HG03558 (cell line): ENCODE results near the gene FOXJ3.

Source experiments
- ATAC-seq: cut with Tn5 transposase; IDR thresholded peaks from one replicate; pipeline ENCODE4 v1.9.1; 2021; ENCODE audit warnings: moderate number of reproducible peaks; ENCODE audit not compliant: unreplicated experiment; ENCODE audit errors: extremely low read depth

FOXJ3 gene

GRCh38 chr1:42335050-42335808, at the start of gene FOXJ3:
TSS of gene FOXJ3 (minus strand) at chr1:42335235. CDS start at chr1:42311093, 24,142 bp downstream.
- ATAC-seq, result no peak

DNA sequence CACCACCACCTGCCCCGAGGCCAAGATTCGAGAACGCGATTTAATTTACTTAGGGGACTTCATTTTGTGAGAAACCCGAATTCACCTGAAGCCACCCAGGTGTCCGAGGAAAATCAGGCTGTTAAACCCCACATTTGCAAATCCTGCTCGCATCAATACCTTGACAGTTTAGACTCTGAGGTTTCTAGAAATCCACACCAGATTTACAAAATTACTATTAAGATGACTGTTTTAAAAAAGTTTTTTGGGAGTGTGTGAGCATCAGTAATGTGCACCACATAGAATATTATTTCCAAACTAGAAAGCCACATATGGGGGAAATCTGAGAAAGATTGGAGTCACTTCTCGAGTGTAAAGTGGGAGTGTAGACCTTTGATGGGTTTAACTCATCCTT, 46.2 kb upstream of the FOXJ3 start:
- ATAC-seq, result no peak

- ATAC-seq, result peak; percentile 62
These were observed 45.7 kb upstream of the FOXJ3 start, which contains the start of gene RIMKLA for GRCh38 chr1:42380586-42381279. TSS of gene RIMKLA (plus strand) at chr1:42380792. CDS start at chr1:42380935, 143 bp downstream.

- peak; percentile 22 for ATAC-seq
These were observed 45.0 kb upstream of the FOXJ3 start for GRCh38 chr1:42379794-42380585.

GRCh38 chr1:42372796-42373195, 37.8 kb upstream of the FOXJ3 start:
- ATAC-seq, result no peak

- no peak for ATAC-seq
These were observed 36.0 kb upstream of the FOXJ3 start for GRCh38 chr1:42370876-42371549.

DNA sequence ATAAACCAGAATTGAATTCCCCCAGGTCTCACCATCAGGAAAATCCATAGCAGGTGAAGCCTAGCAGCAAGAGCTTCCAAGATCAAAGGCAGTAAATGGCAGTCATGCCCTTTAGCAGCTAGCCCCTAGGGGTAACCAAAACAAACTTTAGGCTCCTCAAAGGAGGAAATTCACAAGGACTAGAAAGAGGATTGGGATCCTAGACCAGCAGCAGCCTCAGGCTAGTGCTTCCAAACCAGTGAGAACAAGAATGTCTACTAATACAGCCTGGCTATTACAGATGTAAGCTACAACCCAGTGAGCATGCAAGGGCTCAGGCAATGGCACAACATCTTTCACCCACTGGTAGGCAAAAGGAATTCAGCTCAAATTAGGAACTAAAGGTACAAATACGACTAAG, 34.4 kb upstream of the FOXJ3 start:
- no peak for ATAC-seq

DNA sequence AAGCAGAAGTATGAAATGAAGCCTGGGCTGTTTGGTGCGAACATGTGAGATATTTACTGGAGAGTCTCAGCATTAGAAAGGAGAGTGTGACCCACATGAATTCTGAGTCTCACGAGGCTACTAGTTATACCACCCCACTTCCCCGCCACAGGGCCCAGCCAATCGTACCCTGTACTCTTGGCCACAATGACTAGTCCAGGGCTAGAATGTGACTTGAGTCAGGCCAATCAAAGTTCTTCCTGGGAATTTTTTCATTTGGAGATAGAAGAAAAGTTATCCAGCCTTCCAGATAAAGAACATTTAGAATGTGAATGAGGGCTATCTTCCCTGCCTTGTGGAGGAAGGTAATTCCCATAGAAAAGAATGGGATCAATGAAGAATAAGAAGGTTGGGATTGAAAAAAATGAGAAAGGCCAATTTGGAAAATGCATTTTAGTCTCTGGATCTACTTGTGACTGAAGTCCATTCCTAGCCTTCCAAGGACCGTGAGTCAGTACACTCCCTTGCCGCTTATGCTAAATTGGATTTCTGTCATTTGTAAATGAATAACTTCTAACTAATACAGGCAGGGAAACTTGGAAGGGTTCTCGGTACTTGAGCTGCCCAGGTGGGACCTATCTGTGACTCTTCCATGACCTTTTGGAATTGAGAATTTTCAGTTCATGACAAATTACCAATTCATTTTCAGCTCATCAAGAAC, 33.2 kb upstream of the FOXJ3 start:
- ATAC-seq, result no peak

DNA sequence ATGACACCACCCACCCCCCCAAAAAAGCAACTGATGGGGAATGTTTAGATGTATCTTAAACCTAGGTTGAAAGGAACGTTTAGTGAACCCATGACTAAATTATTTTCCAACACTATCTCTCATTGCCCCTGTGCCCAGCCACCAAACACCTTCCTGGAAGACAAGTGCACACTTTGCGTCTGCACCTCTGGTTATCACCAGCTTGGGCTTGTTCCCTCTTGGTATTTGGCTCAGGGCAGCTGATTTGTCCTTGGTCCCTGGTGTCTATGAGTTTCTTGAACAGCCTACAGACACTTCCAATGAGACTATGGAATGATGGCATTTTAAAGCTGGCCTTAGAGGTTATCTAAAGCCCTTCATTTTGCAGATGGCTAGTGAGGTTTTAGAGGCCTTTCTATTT, 30.1 kb upstream of the FOXJ3 start:
- no peak for ATAC-seq

GRCh38 chr1:42364542-42364941, 29.5 kb upstream of the FOXJ3 start:
- ATAC-seq, result no peak

DNA sequence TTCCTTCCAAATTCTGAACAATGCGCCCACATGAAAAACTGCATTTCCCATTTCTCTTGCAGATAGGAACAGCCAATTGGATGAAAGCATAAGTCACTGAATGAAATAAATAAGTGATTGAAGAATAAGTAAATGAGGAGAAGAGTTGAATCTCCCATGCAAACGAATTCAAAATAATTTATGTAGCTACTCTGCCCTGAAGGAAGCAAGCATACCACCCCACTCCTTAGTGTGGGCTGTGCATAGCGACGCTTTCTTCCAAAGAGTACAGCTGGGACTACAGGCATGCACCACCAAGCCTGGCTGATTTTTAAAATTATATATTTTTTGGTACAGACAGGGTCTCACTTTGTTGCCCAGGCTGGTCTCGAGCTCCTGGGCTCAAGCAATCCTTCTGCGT, 29.1 kb upstream of the FOXJ3 start:
- ATAC-seq, result no peak

DNA sequence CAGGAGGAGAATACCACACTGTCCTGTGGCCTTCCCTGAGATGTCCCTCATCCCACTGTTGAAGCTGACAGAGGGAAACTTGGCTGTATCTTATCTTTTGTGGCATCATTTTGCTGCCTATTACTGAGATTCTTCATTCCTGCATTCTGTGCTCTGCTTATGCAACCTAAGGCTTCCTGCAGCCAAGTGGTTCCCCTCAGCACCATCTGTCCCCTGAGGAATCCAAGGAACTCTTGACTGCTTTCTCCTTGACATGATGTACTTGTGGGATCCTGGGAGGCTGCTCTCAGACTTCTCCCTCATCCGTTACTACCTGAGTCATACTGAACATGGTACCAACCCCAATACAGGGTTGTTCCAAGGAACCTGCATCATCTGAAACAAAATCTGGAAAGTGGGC, 24.4 kb upstream of the FOXJ3 start:
- no peak for ATAC-seq

- ATAC-seq, result no peak
These were observed 23.8 kb upstream of the FOXJ3 start for GRCh38 chr1:42358791-42359190.

GRCh38 chr1:42350086-42350485, 15.1 kb upstream of the FOXJ3 start:
- ATAC-seq, result no peak

GRCh38 chr1:42348498-42348897, 13.5 kb upstream of the FOXJ3 start:
- ATAC-seq, result no peak

DNA sequence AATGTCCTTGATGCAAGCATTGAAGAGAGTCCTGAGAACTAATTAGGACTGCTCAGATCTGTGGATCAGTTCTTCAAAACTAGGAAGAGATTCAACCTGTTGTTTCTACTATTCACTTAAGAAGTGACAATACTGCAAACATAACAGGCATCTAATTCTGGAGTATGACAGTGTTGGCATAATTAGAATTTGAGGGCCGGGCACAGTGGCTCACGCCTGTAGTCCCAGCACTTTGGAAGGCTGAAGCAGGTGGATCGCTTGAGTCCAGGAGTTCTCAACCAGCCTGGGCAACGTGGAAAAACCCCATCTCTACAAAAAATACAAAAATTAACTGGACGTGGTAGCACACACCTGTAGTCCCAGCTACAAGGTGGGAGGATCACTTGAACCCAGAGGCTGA, 8.0 kb upstream of the FOXJ3 start:
- no peak for ATAC-seq

GRCh38 chr1:42340901-42341300, 5.9 kb upstream of the FOXJ3 start:
- ATAC-seq, result no peak

DNA sequence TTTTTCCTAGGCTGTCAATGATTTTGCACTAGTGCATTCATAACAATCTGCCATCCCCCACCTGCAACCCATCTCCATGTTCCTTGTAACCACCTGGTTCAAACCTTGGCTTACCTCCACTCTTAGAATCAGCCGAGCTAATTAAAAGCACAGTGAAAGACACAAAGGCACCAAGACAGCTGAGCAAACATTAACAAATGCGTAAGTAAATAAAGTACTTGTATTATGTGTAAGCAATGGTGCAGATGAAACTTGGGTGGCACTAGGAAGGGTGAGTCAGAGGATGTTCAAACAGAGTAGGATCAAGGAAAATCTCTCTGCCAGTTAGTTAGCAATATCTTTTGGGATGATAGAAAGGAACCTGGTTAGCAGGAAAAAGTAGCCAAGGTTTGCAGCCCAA, 5.1 kb upstream of the FOXJ3 start:
- no peak for ATAC-seq

DNA sequence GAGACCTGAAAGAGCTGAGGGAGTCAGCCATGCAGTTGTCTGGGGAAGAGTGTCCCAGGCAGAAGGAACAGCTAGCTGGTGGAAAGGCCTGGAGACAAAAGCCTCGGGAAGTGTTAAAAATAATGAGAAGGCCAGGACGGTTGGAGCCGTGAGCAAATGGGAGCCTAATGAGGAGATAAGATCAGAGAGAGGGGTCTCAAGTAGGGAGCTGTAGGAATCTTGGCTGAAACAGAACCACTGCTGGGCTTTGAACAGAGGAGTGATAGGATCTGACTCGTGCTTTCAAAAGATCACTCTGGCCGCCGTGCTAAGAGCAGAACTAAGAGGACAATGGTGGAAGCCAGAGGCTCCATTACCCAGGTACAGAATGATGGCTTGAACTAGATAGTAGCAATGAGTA, 1.9 kb upstream of the FOXJ3 start:
- ATAC-seq, result no peak
